Thyroid gland (tissue), 4 donors: ENCODE data around the gene BLVRA. TPM values are rescaled to one million over a fixed set of nuclear protein-coding genes. Genes with fewer than 3 reads are reported as not detected.

Source experiments
- DNase-seq, 2 donors: peaks; one replicate each; pipeline ENCODE4 v3.0.0-alpha.2; 2019
- H3K27ac ChIP-seq, 3 donors: fragments of 200-600 bp; sonication (generic); 1 replicate in 2 of 3; 2 replicates in 1 of 3; pipeline ENCODE4 v1.5.1; 2016 to 2019; ENCODE audit warnings: mild to moderate bottlenecking in 1 of 3, moderate library complexity in 1 of 3
- H3K27me3 ChIP-seq: fragments of 200-600 bp; sonication (generic); one replicate; pipeline ENCODE4 v1.5.1; 2019
- H3K36me3 ChIP-seq, 2 donors: fragments of 200-600 bp; sonication (generic); one replicate each; pipeline ENCODE4 v1.5.1; 2016 to 2019
- H3K4me1 ChIP-seq, 2 donors: fragments of 200-600 bp; sonication (generic); one replicate each; pipeline ENCODE4 v1.5.1; 2017 to 2019
- H3K4me3 ChIP-seq, 3 donors: fragments of 200-600 bp; sonication (generic); replicated peaks in 1 of 3; 1 replicate in 2 of 3; 2 replicates in 1 of 3; pipeline ENCODE4 v1.5.1; 2016; ENCODE audit warnings: mild to moderate bottlenecking in 1 of 3
- H3K9me3 ChIP-seq: fragments of 200-600 bp; sonication (generic); one replicate; pipeline ENCODE4 v1.5.1; 2017
- POLR2A ChIP-seq, 2 donors: fragments of 450-650 bp; IDR thresholded peaks; one replicate each; pipeline ENCODE4 v1.6.1; 2017; ENCODE audit warnings: antibody characterized with exemption in 2 of 2, mild to moderate bottlenecking in 2 of 2, moderate library complexity in 1 of 2
- WGBS, 2 donors: methylation state at CpG; one replicate each; pipeline ENCODE4 v1.1.5; 2017; 5-methylcytosine and 5-hydroxymethylcytosine counted together
- intact Hi-C: fragments of 100-400 bp; cut with DNase I; formaldehyde crosslinking; loops from one replicate; pipeline ENCODE4 v1.15.1; 2023
- total RNA-seq, 4 donors: library from RNA; depleted of rRNA; stranded (reverse); fragments of >200 nt; gene quantifications; one replicate each; pipeline ENCODE4 v1.2.3, GENCODE V29; 2016
- TF ChIP-seq, protein P1 (sequence below), 6 experiments: fragments of 200-600 bp in 3 of 6; fragments of 450-650 bp in 3 of 6; sonication (generic) in 3 of 6; IDR thresholded peaks; one replicate each; pipeline ENCODE4 v1.5.1; 2016 to 2019; ENCODE audit warnings: antibody characterized with exemption in 6 of 6, mild to moderate bottlenecking in 2 of 6, inconsistent platforms in 1 of 6, moderate library complexity in 1 of 6

The BLVRA gene
- total RNA-seq, 4 donors from 2014 or later, result 28.5 to 44.5 (median 36.7) TPM

DNA sequence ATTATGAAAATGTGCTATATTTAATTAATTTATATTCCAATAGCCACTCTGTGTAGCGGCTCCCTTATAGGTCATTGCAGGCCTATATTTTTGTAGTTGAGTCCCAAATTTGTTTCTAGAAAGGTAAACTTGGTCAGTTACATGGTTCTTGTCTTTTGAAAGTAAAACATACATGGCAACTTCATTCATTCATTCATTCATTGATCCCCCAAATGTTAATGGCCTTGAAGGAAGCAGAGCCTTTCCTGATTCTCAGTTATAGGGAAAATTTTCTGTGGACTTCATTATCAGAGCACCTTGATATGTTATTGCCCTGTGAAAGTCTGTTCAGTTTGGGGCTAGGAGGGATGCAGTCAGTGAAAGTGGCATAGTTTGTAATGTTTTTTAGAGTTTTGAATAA is 2.9 kb downstream of the BLVRA start:
- H3K4me3 ChIP-seq, result no peak overlapping the region
- peaks cover 21 to 34% of the 10 kb centered on the region in 2 donors for H3K4me1 ChIP-seq
- TF ChIP-seq, protein P1, sequence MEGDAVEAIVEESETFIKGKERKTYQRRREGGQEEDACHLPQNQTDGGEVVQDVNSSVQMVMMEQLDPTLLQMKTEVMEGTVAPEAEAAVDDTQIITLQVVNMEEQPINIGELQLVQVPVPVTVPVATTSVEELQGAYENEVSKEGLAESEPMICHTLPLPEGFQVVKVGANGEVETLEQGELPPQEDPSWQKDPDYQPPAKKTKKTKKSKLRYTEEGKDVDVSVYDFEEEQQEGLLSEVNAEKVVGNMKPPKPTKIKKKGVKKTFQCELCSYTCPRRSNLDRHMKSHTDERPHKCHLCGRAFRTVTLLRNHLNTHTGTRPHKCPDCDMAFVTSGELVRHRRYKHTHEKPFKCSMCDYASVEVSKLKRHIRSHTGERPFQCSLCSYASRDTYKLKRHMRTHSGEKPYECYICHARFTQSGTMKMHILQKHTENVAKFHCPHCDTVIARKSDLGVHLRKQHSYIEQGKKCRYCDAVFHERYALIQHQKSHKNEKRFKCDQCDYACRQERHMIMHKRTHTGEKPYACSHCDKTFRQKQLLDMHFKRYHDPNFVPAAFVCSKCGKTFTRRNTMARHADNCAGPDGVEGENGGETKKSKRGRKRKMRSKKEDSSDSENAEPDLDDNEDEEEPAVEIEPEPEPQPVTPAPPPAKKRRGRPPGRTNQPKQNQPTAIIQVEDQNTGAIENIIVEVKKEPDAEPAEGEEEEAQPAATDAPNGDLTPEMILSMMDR (IDR thresholded peaks at IDR 0.05), result no peak
- TF ChIP-seq POLR2A (IDR thresholded peaks at IDR 0.05), result no peak
- intact Hi-C loops, result no loop called here
- H3K36me3 ChIP-seq, result no peaks in the 10 kb centered on the region
- H3K9me3 ChIP-seq, result no peaks in the 10 kb centered on the region
- no peak for DNase-seq
- H3K27ac ChIP-seq, result no peak overlapping the region
- 98 to 100% methylated on average over 1 of the region's 1 CpG for WGBS, 2 donors
- H3K27me3 ChIP-seq, result no peaks in the 10 kb centered on the region

DNA sequence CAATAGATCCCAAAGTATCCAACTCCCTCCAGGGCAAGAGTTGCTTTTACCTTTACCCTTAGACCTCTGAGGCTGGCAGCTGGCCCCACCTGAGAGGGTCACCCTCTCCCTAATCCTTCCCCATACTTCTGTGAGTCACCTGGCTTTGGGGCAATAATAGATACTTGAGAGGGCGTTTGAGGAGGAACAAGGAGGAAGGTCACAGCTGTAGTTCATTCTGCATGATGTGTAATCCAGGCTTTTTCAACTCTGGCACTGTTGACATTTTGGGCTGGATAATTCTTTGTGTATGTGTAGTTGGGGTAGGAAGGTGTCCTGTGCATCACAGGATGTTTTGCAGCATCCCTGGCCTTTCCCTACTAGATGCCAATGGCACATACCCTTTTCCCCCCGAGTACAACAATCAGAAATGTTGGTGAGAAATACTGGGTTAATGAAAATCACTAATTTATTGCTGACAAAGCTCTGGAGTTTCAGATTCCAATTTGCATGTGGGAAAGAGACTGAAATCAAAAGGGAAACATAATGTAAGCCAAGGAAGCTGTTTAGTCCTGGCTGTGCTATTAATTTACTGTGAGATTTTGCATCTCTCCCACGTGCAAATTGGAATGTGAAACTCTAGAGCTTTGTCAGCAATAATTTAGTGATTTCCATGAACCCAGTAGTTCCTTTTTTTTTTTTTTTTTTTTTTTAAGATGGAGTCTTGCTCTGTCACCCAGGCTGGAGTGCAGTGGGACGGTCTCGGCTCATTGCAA is 3.6 kb downstream of the BLVRA start:
- 83 to 87% methylated on average over 5 of the region's 5 CpGs for WGBS, 2 donors
- Histone ChIP-seq H3K4me3 (no peak overlapping the region), H3K4me1 (peaks cover 21 to 34% of the 10 kb centered on the region in 2 donors), H3K9me3 (no peaks in the 10 kb centered on the region), H3K27me3 (no peaks in the 10 kb centered on the region), H3K36me3 (no peaks in the 10 kb centered on the region), H3K27ac (no peak overlapping the region)
- intact Hi-C loops, result no loop called here
- DNase-seq, result no peak
- no peak for TF ChIP-seq POLR2A (IDR thresholded peaks at IDR 0.05)
- TF ChIP-seq, protein P1 (IDR thresholded peaks at IDR 0.05), result no peak

DNA sequence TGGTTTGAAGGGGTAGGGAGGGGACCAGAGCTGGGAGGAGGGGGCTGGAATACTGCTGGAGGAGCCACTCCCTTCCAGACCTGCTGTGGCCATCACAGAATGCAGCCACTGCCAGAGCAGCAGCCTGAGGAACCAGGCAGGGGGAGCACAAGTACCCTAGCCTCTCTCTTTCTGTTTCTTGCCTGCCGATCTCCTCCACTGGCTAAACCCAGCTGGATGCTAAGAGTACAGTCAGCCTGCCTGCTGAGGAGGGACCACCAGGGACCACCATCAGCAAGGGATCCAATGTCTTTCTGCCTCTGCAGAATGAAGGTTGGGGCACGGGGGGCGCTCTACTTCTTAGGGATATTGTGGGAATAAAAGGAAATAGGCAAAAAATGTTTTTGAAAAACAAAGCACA is 4.7 kb downstream of the BLVRA start:
- no peak for DNase-seq
- Histone ChIP-seq H3K36me3 (no peaks in the 10 kb centered on the region), H3K9me3 (no peaks in the 10 kb centered on the region), H3K27me3 (no peaks in the 10 kb centered on the region), H3K4me1 (peaks cover 21 to 29% of the 10 kb centered on the region in 2 donors), H3K27ac (no peak overlapping the region), H3K4me3 (no peak overlapping the region)
- intact Hi-C loops, result no loop called here
- 82 to 88% methylated on average over 3 of the region's 3 CpGs for WGBS, 2 donors
- no peak for TF ChIP-seq POLR2A (IDR thresholded peaks at IDR 0.05)
- TF ChIP-seq, protein P1 (IDR thresholded peaks at IDR 0.05), result no peak

DNA sequence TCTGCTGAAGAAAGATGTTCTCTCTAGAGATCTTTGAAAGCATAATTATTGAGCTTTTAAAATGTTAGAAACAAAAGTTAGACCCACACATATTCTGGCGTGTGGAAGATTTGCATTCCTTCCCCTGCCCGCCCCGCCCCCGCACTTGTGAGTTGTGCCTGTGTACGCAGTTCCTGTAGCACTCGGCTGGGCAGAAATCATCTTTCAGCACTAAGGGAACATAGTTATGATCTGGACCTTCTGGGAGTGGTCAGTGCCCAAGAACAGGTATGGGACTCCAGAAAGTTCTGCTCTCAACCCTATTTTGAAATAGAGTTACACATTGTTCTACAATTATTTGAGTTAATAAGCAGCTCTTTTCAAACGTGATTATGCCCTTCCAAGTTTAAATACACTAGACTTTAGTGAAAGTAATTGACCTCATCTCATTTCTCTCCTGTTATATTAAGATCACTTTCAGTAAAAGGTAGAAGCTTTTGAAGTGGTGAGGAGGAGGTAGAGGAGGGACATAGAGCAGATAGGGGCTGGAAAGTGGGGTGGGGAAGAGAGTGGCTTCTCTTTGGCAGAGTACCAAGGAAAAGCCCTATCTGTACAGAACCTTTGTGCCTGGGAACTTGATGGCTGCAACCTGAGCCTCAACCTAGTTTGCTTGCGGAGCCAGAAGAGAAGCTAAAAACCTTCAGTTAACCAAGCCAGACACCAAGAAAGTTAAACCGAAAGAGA is 5.7 kb downstream of the BLVRA start:
- peak; percentile 61 to 70 for DNase-seq
- peaks cover 20 to 29% of the 10 kb centered on the region in 2 donors for H3K4me1 ChIP-seq
- peak overlapping the region in 2 of 3 donors; percentile 51 to 61 for H3K27ac ChIP-seq
- 33% methylated on average over 9 of the region's 9 CpGs for WGBS, 2 donors
- H3K4me3 ChIP-seq, result no peak overlapping the region
- no peak for TF ChIP-seq POLR2A (IDR thresholded peaks at IDR 0.05)
- TF ChIP-seq, protein P1 (IDR thresholded peaks at IDR 0.05), result no peak
- H3K9me3 ChIP-seq, result no peaks in the 10 kb centered on the region
- no peaks in the 10 kb centered on the region for H3K36me3 ChIP-seq
- no peaks in the 10 kb centered on the region for H3K27me3 ChIP-seq
- intact Hi-C loops, result no loop called here
